HG02763 (cell line): ENCODE data around the gene DENND2D.

Source experiments
- ATAC-seq: cut with Tn5 transposase; IDR thresholded peaks from one replicate; pipeline ENCODE4 v1.9.1; 2021; ENCODE audit warnings: mild to moderate bottlenecking, moderate library complexity; ENCODE audit not compliant: unreplicated experiment

The DENND2D gene

DNA sequence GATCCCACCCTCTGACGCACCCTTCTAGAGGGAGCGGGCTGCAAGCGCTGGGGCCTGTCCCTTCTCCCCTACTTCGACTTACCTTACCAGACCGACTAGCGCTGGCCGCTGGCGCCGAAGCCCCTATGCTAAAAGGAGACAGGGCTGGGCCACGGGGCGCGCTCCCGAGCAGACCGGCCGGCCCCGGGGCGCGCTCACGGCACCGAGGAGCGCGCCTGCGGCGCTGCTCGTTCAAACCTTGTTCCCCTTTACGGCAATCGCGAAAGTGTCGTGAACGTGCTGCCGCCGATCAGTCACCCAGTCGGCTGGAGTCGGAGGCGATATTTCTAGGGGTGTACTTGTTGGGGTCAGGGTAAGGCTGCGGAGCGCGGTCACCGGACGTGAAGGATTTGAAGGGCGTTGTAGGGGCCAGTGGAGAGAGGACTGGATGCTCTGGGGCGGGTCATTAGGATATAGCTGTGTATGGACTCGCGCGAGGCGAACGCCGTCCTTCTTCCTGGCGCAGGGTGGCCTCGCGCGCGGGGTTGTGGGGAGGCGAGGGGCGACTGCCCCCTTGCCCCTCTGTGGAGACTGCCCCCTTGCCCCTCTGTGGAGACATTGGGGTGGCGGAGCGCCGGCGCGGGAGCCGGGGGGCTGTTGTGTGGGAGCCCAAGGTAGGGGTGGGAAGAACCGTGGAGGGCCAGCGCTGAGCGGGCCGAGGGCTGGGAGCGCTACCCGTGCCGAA, 60.3 kb downstream of the DENND2D start, which contains the start of the genes CEPT1 and DRAM2:
Gene CEPT1 (plus strand): TSS at position 268 of the 724 bp plus-strand sequence. CDS start 7,492 bp downstream, outside the sequence.
Gene DRAM2 (minus strand): TSS at position 138 of the 724 bp plus-strand sequence. CDS start 8,539 bp downstream, outside the sequence.
- peak; percentile 67 for ATAC-seq

DNA sequence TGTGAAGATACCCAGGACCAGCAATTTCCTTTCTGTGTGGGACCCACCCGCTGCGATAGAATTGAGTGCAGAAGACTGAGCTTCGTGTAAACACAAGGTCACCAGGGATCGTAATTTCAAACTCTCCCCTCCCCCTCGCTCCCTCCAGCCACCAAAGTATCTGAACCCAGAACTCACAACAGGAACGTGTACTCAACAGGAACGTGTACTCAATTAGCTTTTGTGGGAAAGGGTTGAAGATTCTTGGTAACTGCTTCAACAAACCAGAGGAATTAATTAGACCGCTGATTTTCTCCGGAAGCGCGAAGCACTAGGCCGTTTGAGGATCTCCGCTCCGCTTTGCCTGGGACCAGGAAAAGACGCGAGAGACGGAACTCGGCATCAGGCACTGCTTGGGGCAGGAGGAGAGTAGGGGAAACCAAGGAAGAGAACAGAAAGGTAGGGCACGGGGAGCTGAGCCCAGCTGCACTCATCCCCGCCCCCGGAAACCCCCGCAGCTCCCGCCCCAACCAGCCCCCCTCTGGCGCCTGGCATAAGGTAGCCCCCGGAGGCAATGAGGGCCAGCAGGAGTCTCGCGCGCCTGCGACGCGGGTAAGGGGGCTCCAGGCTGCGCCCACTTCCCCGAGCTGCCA, 61.0 kb downstream of the DENND2D start:
- peak; percentile 26 for ATAC-seq
